Measurements from ENCODE around the gene RNF41. TPM values are rescaled to one million over a fixed set of nuclear protein-coding genes. Genes with fewer than 3 reads are reported as not detected.
A peak's percentile ranks its signal among the peaks of the same experiment; 100 is the strongest.

RNF41 gene
- total and polyA plus RNA-seq, 2 of the 13 experiments (the other 11 are each of a cell fraction or from before 2014, with no cell fraction given): 27.1 to 39.4 TPM

GRCh38 chr12:56189918-56190694, 31.6 kb downstream of the RNF41 start (continued):
- peak; percentile 79 for TF ChIP-seq TFDP1 (CRISPR knock-in tag; IDR thresholded peaks at IDR 0.05; ENCODE audit: borderline replicate concordance)
- TF ChIP-seq ZNF335 (CRISPR knock-in tag; IDR thresholded peaks at IDR 0.05): 0 out of 2 replicates have a peak, but pooled peaks have one; percentile 48
- peak; percentile 91 for TF ChIP-seq ZSCAN29 (CRISPR knock-in tag; conservative IDR thresholded peaks at IDR 0.05)
- peak; percentile 70 for TF ChIP-seq UBTF (CRISPR knock-in tag; IDR thresholded peaks at IDR 0.05)
- TF ChIP-seq HNF4G (IDR thresholded peaks at IDR 0.05; ENCODE audit: borderline replicate concordance, low read depth, low read length): no peak; the same call in 1 of the 2 replicates
- TF ChIP-seq HNF4G (CRISPR knock-in tag; IDR thresholded peaks at IDR 0.05; ENCODE audit: borderline replicate concordance, low read depth): 0 out of 2 replicates have a peak, but pooled peaks have one; percentile 16
- TF ChIP-seq SMC3 (IDR thresholded peaks at IDR 0.05; ENCODE audit: low read length): no peak
- no peak for TF ChIP-seq SKIL (CRISPR knock-in tag; IDR thresholded peaks at IDR 0.05; ENCODE audit: borderline replicate concordance)
- TF ChIP-seq ZKSCAN5 (CRISPR knock-in tag; IDR thresholded peaks at IDR 0.05): peak; percentile 50; the same call in 1 of the 2 replicates
- TF ChIP-seq ZBTB40 (IDR thresholded peaks at IDR 0.05): no peak
- 0 out of 2 replicates have a peak, but pooled peaks have one; percentile 21 for TF ChIP-seq ZBTB40 (CRISPR knock-in tag; IDR thresholded peaks at IDR 0.05)
- peak; percentile 45; the same call in 1 of the 2 replicates for TF ChIP-seq ZNF652 (CRISPR knock-in tag; IDR thresholded peaks at IDR 0.05; ENCODE audit: borderline replicate concordance, low read depth)

Data from HepG2 (cell line).